Endodermal cell (in vitro differentiated cells): ENCODE data around the gene SPAG8. TPM values are rescaled to one million over a fixed set of nuclear protein-coding genes. Genes with fewer than 3 reads are reported as not detected.

Experiments
- DNase-seq: peaks from one replicate; pipeline ENCODE4 v3.0.0-alpha.2; 2017
- H3K27ac ChIP-seq: 2 replicates; pipeline ENCODE4 v1.5.1; 2013; ENCODE audit warnings: mild to moderate bottlenecking, low read depth, low read length, moderate library complexity
- H3K27me3 ChIP-seq: 2 replicates; pipeline ENCODE4 v1.6.1; 2013; ENCODE audit warnings: mild to moderate bottlenecking, low read length, moderate library complexity; ENCODE audit not compliant: insufficient read depth, control insufficient read depth, poor library complexity, severe bottlenecking
- H3K36me3 ChIP-seq: 2 replicates; pipeline ENCODE4 v1.7.0; 2013; ENCODE audit warnings: mild to moderate bottlenecking, low read length, moderate library complexity; ENCODE audit not compliant: control insufficient read depth, insufficient read depth
- H3K4me1 ChIP-seq: one replicate; pipeline ENCODE4 v1.7.0; 2013; ENCODE audit warnings: low read length; ENCODE audit not compliant: control insufficient read depth, insufficient read depth
- H3K4me3 ChIP-seq: 2 replicates; pipeline ENCODE4 v1.5.1; 2013; ENCODE audit warnings: mild to moderate bottlenecking, low read length, moderate library complexity
- H3K9ac ChIP-seq: 2 replicates; pipeline ENCODE4 v1.6.1; 2013; ENCODE audit warnings: mild to moderate bottlenecking, low read length, moderate library complexity; ENCODE audit not compliant: poor library complexity, severe bottlenecking; ENCODE audit errors: extremely low read depth
- H3K9me3 ChIP-seq: 2 replicates; pipeline ENCODE4 v1.6.1; 2013; ENCODE audit warnings: mild to moderate bottlenecking, low read length, moderate library complexity; ENCODE audit not compliant: control insufficient read depth
- H3K27ac Mint-ChIP-seq: 2 replicates; pipeline ENCODE4 v1.8.0; 2020; ENCODE audit warnings: mixed read lengths
- H3K27me3 Mint-ChIP-seq: 2 replicates; pipeline ENCODE4 v1.8.0; 2021; ENCODE audit warnings: mild to moderate bottlenecking, mixed read lengths; ENCODE audit not compliant: insufficient read depth
- H3K36me3 Mint-ChIP-seq: 2 replicates; pipeline ENCODE4 v1.8.0; 2020; ENCODE audit warnings: low read depth, mixed read lengths
- H3K4me1 Mint-ChIP-seq: 2 replicates; pipeline ENCODE4 v1.8.0; 2020; ENCODE audit warnings: mixed read lengths
- H3K4me3 Mint-ChIP-seq: 2 replicates; pipeline ENCODE4 v1.8.0; 2020; ENCODE audit warnings: mild to moderate bottlenecking, moderate library complexity, mixed read lengths
- H3K9me3 Mint-ChIP-seq: 2 replicates; pipeline ENCODE4 v1.8.0; 2020; ENCODE audit warnings: mild to moderate bottlenecking, mixed read lengths
- WGBS, 2 experiments: methylation state at CpG; one replicate each; pipeline versions ENCODE4 v1.1.5 to v1.1.7; 2013; ENCODE audit warnings: missing lambda C conversion rate in 2 of 2, mixed read lengths in 1 of 2; ENCODE audit not compliant: insufficient coverage in 1 of 2, insufficient read length in 1 of 2; 5-methylcytosine and 5-hydroxymethylcytosine counted together
- total RNA-seq, 2 donors: library from RNA; stranded (reverse); fragmentation: NEBNext Ultra II Directional in 1 of 2; extraction: Animal tissue kit (Norgen Biotek cat#: 25700) in 1 of 2; gene quantifications; 2 replicates in 1 of 2; 3 replicates in 1 of 2; pipeline ENCODE4 v1.2.1, GENCODE V29; 2021
- TF ChIP-seq, protein P1 (sequence below): fragments of 200-600 bp; sonication (generic); conservative IDR thresholded peaks from 2 replicates; pipeline ENCODE4 v1.5.0; 2021; ENCODE audit warnings: antibody characterized with exemption, mild to moderate bottlenecking

The SPAG8 gene
- total RNA-seq, 2 donors from 2014 or later: 1.2 to 1.4 TPM

DNA sequence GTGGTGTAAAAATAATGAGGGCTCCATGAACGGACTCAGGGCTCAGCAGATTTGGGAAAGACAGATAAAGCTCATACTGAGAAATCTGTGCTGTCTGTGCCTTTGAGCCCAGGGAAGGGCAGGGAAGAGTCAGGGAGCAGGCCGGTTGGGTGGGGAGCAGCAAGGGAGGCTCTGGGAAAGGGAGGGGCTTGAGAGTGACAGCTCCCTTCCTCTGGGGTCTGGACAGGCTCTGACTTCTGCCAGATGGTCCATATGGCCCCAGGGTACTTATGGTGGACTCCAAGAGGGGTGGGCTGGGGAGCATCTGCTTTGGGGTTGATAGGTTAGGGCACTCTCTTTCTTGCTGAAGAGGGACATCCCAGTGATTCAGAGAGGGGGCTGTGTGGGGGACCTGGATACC, 18.6 kb downstream of the SPAG8 start:
- TF ChIP-seq, protein P1, sequence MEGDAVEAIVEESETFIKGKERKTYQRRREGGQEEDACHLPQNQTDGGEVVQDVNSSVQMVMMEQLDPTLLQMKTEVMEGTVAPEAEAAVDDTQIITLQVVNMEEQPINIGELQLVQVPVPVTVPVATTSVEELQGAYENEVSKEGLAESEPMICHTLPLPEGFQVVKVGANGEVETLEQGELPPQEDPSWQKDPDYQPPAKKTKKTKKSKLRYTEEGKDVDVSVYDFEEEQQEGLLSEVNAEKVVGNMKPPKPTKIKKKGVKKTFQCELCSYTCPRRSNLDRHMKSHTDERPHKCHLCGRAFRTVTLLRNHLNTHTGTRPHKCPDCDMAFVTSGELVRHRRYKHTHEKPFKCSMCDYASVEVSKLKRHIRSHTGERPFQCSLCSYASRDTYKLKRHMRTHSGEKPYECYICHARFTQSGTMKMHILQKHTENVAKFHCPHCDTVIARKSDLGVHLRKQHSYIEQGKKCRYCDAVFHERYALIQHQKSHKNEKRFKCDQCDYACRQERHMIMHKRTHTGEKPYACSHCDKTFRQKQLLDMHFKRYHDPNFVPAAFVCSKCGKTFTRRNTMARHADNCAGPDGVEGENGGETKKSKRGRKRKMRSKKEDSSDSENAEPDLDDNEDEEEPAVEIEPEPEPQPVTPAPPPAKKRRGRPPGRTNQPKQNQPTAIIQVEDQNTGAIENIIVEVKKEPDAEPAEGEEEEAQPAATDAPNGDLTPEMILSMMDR: no peak
- Mint-ChIP-seq H3K4me3 (no peak overlapping the region), H3K27me3 (peaks cover 5% of the 10 kb centered on the region), H3K4me1 (peaks cover 14% of the 10 kb centered on the region), H3K36me3 (no peaks in the 10 kb centered on the region), H3K27ac (no peak overlapping the region), H3K9me3 (no peaks in the 10 kb centered on the region)
- Histone ChIP-seq H3K9ac (no peak overlapping the region), H3K4me1 (peaks cover 7% of the 10 kb centered on the region), H3K36me3 (no peaks in the 10 kb centered on the region), H3K27me3 (no peaks in the 10 kb centered on the region), H3K9me3 (no peaks in the 10 kb centered on the region), H3K27ac (no peak overlapping the region), H3K4me3 (no peak overlapping the region)
- WGBS, 2 experiments: 85 to 92% methylated on average over 2 of the region's 2 CpGs
- no peak for DNase-seq

DNA sequence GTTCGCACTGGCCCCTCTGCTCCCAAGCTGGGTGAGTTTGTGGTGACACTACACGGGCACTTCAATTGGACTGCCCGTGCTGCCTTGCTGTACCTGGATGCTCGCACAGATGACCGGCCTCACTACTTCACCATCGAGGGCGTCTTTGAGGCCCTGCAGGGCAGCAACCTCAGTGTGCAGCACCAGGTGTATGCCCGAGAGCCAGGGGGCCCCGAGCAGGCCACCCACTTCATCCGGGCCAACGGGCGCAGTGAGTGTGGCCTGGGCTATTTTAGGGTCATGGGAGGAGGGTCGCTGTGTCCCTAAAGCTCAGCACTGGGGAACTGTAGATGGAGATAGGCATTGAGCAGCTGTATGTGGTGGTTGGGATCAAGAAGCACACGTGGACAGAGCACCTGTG, 19.2 kb downstream of the SPAG8 start:
- TF ChIP-seq, protein P1: no peak
- H3K4me3 Mint-ChIP-seq: peak overlapping the region; percentile 65
- Histone ChIP-seq H3K9me3 (no peaks in the 10 kb centered on the region), H3K27ac (no peak overlapping the region), H3K9ac (no peak overlapping the region), H3K4me1 (peaks cover 7% of the 10 kb centered on the region), H3K36me3 (no peaks in the 10 kb centered on the region), H3K27me3 (no peaks in the 10 kb centered on the region), H3K4me3 (no peak overlapping the region)
- no peak for DNase-seq
- WGBS, 2 experiments: 93 to 97% methylated on average over 8 to 14 of the region's 14 CpGs
- H3K4me1 Mint-ChIP-seq: peaks cover 14% of the 10 kb centered on the region
- peaks cover 5% of the 10 kb centered on the region for H3K27me3 Mint-ChIP-seq
- H3K36me3 Mint-ChIP-seq: peaks cover 2% of the 10 kb centered on the region
- no peaks in the 10 kb centered on the region for H3K9me3 Mint-ChIP-seq
- H3K27ac Mint-ChIP-seq: no peak overlapping the region

DNA sequence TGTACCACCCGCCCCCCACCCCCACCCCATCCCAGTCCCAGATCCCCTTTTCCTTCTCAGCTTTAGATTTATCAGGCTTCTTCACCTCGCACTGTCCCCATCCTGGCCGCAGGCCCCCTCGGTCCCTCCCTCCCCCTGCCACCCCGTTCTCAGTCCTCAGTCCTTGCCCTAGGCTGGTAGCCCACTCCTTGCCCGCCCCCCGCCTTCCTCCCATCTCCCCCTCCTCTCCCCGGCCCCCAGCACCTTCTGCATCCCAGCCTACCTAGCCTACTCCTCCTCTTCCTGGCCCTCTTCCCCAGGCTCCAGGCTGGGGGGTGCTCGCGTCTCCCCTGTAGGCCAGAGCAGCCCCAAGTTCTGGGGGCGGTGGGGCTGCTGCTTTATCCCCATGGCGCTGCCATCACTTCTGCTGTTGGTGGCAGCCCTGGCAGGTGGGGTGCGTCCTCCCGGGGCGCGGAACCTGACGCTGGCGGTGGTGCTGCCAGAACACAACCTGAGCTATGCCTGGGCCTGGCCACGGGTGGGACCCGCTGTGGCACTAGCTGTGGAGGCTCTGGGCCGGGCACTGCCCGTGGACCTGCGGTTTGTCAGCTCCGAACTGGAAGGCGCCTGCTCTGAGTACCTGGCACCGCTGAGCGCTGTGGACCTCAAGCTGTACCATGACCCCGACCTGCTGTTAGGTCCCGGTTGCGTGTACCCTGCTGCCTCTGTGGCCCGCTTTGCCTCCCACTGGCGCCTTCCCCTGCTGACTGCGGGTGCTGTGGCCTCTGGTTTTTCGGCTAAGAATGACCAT, 19.8 kb downstream of the SPAG8 start:
- WGBS, 2 experiments: 88 to 96% methylated on average over 15 to 33 of the region's 34 CpGs
- peaks cover 14% of the 10 kb centered on the region for H3K4me1 Mint-ChIP-seq

More for the DNA sequence above, 19.8 kb downstream of the SPAG8 start:
- peaks cover 7% of the 10 kb centered on the region for H3K36me3 Mint-ChIP-seq
- peaks cover 7% of the 10 kb centered on the region for H3K4me1 ChIP-seq
- H3K27ac ChIP-seq: no peak overlapping the region
- H3K9me3 ChIP-seq: no peaks in the 10 kb centered on the region
- peaks cover 5% of the 10 kb centered on the region for H3K27me3 Mint-ChIP-seq
- no peaks in the 10 kb centered on the region for H3K36me3 ChIP-seq
- H3K9ac ChIP-seq: no peak overlapping the region
- DNase-seq: no peak
- no peak overlapping the region for H3K27ac Mint-ChIP-seq
- no peaks in the 10 kb centered on the region for H3K9me3 Mint-ChIP-seq
- peak overlapping the region; percentile 65 for H3K4me3 Mint-ChIP-seq
- H3K27me3 ChIP-seq: no peaks in the 10 kb centered on the region
- no peak overlapping the region for H3K4me3 ChIP-seq
- TF ChIP-seq, protein P1: no peak
